Glomerular visceral epithelial cell (primary cell): ENCODE results near the gene PAPOLG.
"Not testable (repeated sequence)": the region's sequence is repeated elsewhere in the genome, so short reads cannot be mapped to it uniquely, and the experiment has no call there.

Experiments
- DNase-seq: peaks from one replicate; pipeline ENCODE4 v3.0.0-alpha.2; 2016; ENCODE audit errors: extremely low spot score

The PAPOLG gene

GRCh38 chr2:60822987-60823386 lies 66.9 kb downstream of the PAPOLG start:
- no peak for DNase-seq

DNA sequence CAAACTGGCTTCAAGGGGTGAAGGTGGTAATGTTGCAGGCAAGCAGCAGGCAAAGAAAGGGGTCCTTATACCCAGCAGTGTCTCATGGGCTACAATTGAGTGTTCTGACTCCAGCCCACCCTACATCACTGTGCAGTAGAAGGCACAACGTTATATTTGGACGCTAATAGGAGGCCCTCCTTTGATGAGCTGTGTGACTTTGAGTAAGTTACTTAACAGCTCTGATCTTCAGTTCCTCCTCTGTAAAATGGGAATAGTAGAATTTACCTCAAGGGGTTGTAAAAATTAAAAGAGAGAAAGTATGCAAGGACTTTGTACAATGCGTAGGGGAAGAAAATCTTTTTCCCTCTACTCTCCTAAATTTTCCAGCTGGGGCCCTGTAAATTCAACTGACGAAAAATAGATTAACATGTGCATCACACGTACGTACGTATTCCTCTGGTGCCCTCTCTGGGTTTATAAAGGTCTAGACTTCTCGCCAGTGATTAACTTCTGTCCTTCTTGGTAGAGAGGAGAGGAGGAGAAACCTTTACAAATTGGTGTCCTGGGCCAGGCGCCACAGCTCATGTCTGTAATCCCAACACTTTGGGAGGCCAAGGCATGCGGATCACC lies 67.7 kb downstream of the PAPOLG start:
- DNase-seq, result no peak

- no peak for DNase-seq
These were observed 69.6 kb downstream of the PAPOLG start for GRCh38 chr2:60825666-60826065.

DNA sequence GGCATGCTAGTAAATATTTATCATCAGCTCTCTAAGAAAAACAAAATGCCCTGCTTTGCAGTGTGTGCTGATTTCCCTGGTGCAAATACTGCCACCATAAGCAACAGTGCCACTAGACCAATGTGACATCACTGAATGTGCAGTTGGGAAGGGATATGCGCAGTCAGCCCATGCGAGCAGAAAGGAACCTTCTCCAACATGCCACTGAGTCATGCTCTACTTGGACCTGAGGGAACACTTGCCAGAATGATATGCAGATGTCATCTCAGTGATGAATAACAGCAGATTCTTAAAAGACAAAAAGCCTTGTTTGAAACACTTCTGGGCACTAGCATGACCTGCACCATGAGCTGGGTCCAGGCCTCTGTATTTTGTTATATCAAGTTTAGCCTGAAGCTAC lies 70.0 kb downstream of the PAPOLG start:
- no peak for DNase-seq

GRCh38 chr2:60826860-60827259 lies 70.8 kb downstream of the PAPOLG start:
- DNase-seq, result not testable (repeated sequence)

GRCh38 chr2:60827369-60827768 lies 71.3 kb downstream of the PAPOLG start:
- DNase-seq, result no peak

DNA sequence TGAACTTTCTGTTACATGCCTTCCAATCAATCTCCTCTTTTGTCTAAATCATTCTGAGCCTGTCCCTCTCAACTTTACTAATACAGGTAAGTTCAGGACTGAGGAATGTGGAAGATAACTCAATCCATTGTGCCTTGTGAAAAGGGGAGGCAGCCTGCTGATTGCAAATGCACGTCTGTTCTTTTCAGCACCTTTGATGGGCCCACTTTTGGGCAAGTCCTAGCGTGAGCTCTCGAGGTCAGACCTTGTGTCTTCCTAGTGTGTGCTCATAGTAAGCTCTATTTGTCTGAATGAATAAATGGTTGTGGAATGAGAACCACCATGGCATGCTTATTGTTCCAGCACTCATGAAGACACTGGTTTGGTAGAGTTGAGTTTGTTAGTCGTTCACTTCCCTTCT lies 74.9 kb downstream of the PAPOLG start:
- no peak for DNase-seq

GRCh38 chr2:60831921-60832320 lies 75.9 kb downstream of the PAPOLG start:
- no peak for DNase-seq

DNA sequence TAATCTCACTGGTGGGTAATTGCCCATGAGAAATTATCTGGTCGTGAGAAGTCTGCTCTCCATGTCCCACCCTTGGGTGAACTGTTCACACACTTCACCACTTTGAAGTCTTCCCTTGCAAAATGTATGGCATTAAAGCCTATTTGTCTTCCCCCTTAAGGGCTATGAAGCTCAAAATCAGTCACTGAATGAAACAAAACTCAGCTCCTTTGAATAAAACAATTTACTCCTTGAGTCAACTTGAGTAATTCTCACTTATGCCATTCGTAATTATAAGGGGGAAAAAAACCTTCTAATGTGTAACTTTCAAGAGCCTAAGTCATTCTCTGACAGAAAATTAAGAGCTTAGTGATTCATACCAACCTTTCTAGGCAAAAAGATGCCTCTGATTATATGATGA lies 76.6 kb downstream of the PAPOLG start:
- DNase-seq, result no peak

DNA sequence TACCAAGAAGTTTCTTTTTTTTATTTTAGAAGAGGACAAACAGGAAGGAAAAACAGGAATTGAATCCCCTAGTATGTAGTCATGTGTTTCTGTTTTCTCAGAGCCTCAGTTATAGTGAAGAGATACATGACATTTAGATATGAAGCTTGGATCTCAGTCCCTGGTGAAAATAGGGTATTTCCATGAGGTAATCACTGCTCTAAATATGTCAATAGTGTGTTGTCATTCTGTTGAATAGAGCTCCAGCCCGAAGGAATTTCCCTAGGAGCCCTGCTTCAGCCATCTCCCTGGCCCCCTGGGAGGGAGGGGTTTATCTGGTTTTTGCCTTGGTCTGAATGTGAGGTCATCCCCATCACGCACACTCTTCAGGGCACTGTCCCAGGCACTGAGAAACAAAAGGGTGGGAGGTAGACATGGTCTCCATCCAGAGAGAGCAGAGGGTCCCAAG lies 78.2 kb downstream of the PAPOLG start:
- no peak for DNase-seq

DNA sequence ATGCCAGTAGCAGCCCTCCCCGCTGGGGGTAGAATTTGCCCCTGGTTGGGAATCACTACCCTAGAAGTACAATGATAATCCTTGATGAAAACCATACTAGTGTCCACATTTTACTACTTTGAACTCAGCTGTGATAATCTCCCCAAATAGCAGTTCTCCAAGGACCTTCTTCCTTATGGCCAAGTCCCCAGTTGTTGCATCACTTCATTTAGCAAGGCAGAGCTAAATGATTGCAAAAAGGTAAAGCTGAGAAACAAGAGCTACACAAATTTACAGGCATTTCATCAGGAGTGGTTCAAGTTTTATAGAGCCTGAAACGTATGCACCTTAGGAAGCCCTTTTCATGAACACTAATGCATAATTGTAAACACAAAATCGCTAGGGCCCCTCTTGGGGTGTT lies 80.4 kb downstream of the PAPOLG start:
- DNase-seq, result no peak

DNA sequence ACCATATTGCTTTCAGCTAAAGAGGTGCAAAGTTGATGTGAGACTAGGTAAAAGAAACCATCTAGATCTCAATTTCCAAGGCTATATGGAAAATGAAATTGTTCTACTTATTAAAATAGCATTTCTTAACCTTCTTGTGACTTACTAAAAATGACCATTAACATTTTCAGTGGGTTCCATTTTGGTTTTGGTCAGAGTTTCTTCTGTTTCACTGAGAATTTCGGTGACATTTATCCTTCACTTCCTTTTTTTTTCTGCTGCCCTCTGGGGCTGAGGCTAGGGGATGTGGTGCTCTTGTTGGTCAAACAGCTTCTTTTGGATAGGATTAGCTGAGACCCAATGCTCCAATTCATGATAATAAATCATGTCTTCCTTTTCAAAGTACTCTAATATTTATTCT lies 81.1 kb downstream of the PAPOLG start:
- no peak for DNase-seq

GRCh38 chr2:60838481-60838880 lies 82.4 kb downstream of the PAPOLG start:
- DNase-seq, result no peak

GRCh38 chr2:60839126-60839813 lies 83.2 kb downstream of the PAPOLG start:
- no peak for DNase-seq

GRCh38 chr2:60840880-60841279 lies 84.8 kb downstream of the PAPOLG start:
- no peak for DNase-seq

DNA sequence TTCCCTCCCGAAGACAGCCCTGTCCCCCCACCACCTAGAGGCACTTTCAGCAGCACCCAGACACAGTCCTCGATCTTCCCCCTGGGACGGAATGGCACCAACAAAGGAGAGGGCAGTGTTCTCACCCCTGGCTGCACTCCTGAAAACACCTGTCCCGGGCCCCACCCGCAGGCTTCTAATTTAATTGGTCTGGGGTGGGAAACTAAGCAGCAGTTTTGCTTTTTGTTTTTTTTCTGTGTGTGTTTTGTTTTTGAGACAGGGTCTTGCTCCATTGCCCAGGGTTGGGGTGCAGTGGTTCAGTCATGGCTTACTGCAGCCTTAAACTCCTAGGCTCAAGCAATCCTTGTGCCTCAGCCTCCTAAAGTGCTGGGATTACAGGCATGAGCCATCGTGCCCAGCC lies 86.9 kb downstream of the PAPOLG start:
- DNase-seq, result no peak

DNA sequence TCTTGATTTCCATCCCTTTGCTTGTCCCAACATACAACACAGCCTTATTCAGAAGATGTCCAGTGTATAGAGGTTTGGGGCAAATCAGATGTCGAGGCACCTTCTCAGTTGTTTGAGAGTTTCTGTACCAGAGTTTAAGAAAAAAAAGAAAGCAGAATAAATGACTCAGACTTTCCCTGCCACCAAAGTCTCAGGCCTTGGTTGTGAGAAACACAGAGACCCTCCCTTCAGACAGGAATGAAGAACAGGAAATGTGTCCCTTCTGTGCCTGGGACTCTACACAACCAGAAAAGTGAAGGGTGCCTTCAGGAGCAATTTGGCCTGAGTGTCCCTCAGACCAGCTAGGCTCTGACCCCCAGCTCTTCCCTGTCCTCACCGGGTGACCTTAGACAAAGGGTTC lies 88.0 kb downstream of the PAPOLG start:
- DNase-seq, result no peak

DNA sequence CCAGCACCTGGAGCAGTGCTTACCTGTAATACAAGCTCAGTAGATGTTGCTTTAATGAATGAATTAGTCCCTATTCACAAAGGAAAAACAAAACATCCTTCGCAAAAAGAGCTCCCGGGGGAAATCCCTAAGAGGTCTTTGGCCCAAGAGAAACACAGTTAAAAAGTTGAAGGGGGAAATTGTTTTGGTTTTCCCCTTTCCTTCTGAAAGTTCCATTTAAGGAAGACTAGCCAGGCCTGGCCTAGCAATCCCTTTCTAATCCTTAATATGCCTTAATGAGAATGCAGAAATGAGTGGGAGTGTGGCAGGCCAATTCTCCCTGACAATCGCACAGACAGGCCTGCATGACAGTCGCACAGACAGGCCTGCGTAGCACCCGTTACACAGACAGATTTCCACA lies 91.8 kb downstream of the PAPOLG start:
- DNase-seq, result no peak
